Activated T-helper 1 cell treated with anti-CD3 and anti-CD28 coated beads, Interleukin-2, amount 50 U/mL, for 16 hours (primary cell): ENCODE data around the gene LRRC17.
"Not testable (repeated sequence)": the region's sequence is repeated elsewhere in the genome, so short reads cannot be mapped to it uniquely, and the experiment has no call there.

Experiments used
- DNase-seq, 2 donors: peaks; one replicate each; pipeline ENCODE4 v3.0.0-alpha.2; 2020; ENCODE audit warnings: low read depth in 1 of 2, low spot score in 1 of 2

Gene LRRC17

DNA sequence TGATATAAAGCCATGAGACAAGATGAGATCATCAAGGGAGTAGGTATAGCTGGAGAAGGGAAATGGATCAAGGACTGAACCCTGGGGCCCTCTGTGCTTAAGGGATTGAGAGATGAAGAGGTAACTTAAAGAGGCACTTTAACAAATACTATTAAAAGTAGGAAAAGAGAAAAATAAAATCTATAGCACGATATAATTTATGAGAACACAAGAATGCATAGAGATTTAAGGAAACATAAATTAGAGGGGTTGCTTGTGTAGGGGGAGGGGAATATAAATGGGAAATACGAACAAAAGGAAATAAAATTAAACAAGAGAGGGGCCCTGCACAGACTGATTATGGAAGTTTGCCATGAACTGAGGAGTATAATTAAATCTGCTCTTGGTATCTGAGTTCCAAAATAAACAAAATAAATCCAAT, 15.6 kb upstream of the LRRC17 start:
- no peak for DNase-seq

DNA sequence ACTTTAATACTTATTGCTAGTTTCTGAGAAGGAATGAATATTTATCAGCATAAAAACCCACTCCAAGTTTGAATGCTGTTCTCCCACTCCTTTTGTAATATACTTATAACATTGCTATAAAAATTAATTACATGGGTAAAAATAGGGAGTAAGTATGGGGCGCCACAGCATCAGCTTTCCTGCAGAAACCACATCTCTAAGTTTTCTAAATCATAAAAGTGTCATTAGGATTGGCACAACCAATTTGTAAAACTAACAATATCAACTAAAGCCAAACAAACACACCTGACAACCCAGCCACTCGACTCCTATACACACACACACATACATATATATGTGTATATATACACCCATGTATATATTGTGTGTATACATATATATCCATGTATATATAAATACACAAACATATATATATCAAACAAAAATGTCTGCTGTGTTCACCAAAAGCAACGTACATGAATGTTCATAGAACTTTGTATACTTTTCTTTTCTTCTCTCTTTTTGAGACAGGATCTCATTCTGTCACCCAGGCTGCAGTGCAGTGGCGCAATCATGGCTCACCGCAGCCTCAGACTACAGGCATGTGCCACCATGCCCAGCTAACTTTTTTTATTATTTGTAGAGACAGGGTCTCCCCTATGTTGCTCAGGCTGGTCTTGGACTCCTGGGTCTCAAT, 14.8 kb upstream of the LRRC17 start:
- DNase-seq = no peak

DNA sequence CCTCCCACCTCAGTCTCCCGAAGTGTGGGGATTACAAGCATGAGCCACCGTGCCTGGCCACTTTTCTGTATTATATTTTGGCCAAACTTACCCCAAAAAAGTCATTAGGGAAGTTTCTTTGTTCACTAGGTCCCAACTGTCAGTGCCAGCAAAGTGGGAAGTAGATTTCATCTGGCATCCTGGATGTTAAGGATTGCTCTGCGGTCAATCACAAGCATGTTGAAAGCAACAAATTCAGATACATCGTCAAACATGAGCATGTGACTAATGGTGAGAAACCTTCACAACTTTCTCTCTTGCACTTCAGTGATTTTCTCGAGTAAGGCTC, 14.3 kb upstream of the LRRC17 start:
- no peak for DNase-seq

DNA sequence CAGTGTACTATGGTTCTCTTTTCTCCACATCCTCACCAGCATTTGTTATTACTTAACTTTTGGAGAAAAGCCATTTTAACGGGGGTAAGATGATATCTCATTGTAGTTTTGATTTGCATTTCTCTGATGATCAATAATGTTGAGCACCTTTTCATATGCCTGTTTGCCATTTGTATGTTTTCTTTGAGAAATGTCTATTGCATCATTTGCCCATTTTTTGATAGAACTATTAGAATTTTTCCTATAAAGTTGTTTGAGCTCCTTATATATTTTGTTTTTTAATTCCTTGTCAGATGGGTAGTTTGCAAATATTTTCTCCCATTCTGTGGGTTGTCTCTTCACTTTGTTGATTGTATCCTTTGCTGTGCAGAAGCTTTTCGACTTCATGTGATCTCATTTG, 10.7 kb upstream of the LRRC17 start:
- not testable (repeated sequence) for DNase-seq

DNA sequence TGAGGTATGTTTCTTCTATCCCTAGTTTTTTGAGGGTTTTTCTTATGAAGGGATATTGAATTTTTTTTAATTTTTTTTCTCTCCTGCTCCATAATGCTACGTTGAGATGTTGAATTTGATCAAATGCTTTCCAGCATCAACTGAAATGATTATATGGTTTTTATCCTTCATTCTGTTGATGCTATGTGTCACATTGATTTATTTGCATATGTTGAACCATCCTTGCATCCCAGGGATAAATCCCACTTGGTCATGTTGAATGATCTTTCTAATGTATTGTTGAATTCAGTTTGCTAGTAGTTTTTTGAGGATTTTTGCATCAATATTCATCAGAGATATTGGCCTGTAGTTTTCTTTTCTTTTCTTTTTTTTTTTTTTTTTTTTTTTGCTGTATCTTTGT, 9.2 kb upstream of the LRRC17 start:
- not testable (repeated sequence) for DNase-seq

DNA sequence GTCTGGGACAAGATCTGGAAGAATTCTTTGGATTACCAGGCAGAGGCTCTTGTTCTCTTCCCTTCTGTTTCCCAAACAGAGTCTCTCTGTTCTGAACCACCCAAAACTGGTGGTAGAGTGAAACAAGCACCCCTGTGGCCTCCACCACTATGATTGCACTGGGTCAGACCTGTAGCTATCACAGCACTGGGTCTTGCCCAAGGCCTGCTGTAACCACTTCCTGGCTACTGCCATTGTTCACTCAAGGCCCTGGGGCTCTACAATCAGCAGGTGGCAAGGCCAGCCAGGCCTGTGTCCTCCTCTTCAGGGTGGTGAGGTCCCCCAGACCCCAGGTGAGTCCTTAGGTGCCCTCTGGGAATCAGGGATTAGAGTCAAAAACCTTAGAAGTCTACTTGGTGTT, 4.1 kb upstream of the LRRC17 start:
- no peak for DNase-seq

DNA sequence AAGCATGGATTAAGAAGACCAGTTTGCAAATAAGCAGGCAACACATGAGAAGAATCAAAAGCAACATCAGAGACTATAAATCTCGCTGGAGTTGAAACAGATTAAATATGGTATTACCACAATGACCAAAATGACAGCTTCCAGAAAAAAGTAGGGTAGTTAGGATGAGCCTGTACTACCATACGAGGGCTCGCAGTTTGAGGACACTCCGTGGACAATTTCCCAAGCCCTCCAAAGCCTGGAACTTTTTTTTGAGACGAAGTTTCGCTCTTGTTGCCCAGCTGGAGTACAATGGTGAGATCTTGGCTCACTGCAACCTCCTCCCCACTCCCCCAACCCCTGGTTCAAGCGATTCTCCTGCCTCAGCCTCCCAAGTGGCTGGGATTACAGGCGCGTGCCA, 1.0 kb downstream of the LRRC17 start:
- no peak for DNase-seq

DNA sequence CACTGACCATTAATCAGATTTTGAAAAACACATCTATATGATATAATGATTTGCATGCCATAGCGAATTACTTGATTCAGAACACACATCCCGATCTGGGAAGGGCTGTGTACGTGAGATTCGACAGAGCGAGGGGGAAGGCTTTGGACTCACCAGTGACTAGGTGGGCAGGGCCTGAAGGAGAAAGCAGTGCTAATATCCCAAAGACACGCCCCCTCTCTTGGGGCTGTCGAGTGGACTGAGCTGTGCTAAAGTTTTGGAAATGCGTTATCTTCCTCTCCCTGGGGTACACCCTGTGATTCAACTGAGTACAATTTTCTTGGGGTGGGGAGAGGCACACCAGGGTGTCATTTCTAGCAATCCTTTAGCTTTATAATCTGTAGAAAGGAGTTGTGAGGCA, 1.8 kb downstream of the LRRC17 start:
- DNase-seq = no peak

DNA sequence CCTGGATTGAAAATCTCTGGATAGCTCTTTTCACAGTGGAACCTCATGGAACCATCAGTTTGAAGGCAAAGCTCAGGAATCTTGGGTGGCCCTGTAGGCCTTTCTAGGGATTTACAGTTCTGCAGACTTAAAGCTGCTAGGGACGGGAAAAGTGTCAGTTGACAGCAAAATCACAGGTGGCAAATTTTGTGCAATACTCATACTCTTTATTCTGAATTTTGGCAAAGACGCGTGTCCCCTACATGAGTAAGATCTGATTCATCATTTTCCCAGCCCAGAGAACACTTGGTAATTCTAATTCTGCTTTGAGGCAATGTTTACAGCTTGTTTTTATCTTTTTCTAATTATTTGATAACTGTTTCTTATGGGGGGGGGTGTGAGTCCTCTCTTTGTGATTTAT, 3.6 kb downstream of the LRRC17 start:
- DNase-seq = no peak

DNA sequence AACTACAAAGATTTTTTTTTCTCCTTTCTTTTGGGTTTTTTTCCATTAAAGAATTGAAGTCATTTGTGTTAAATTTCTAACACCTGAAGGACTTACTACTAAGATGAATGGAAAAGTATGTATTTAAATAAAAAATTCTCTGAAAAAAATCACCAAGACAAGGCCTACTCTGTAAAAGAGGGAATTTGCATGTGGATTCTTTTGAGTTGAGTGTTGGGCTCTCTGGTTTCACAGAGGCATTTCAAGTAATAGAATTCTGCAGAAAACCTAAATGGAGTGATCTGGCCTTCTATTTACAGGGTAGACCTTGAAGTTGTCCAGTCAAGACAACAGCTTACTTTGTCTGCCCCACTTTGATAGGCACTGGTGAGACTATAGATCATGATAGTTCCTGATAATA, 4.1 kb downstream of the LRRC17 start:
- no peak for DNase-seq

DNA sequence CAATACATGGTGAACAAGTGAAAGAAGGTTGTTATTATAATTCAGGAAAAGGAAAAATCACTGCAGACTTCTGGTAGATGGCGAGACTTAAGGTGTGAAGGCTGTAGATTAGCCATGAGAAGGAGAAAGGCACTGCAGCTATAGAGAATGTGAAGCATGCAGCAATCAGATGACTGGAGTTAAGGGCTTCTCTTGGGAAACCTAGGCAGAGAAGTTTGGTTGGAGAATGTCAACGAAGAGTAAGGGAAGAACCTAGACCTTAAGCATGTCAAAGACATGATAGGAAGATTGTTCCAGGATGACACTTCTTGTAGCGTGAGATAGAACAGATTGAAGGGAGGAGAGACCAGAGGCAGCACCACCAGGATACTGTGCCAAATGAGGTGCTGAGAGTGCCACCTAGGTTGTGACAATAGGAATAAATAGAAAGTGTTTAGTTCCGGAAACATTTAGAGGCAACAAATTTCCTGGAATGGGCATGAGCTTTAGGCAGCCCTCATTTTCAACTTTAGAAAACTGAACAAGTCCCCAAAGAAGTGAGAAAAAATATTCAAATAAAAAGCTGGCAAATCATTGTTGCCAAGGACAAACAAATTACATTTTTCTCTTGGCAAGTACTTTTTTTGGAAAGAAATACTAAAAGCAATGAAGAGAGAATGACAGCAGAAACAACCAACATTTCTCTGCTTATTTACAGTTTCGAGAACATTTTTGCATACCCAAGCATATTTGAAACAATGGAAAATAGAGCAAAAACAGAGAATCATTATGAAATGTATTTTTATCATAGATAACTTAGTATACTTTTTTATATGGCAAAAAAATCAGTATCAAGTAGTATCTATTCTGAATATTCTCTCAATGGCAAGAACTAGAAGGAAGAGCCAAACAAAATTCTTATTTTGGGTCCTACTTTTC, 4.9 kb downstream of the LRRC17 start:
- no peak for DNase-seq

DNA sequence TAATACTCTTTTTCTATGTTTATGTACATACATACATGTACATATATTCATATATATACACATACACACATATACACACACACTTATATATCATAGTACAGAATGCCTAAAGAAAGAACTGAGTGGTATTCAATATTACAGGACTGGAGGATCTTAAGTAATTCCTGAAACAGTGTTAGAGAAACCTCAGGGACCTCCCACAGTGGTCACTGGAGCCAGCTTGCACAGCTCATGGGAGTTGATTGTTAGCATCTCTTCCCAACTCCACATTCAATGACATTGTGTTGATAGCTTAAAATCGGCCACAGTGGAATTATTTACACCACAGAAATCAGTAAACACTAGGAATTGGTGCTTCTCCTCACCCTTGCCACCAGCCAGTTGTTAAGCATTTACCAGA, 6.0 kb downstream of the LRRC17 start:
- DNase-seq = no peak

DNA sequence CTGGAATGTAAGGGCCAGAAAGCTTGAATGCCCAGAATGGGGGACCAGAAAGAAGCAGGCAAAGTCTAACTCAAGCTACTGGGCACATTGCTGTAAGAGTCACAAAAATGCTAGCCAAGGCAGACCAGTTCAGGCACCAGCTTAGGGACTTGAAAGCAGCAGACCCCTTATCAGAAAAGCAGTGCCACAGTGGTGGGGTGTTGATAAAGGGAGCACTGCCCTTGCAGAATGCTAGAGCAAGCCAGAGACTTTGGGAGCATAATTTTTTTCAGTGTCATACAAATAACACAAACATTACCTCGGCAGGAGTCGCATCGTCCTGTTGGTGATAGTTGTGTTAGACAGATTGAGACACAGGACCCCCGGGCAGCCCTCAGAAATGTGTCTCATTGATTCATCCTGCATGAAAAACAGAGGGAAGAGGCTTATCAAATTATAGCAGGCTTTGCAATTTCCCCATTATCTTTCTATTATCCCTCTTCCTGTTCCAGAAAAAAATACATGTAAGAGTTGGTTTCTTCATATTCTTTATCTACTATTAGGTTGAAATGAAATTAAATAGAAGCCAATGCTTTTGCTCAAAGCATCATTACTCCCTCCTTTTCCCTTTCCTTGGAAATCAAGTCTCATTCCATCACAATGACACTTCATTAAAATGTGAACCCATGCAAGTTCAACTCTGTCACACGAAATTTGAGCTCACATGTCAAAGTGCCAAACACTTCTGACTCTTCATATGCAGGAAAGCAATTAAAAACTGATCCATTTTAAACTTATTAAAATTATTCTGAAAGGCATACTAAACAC, 13.4 kb downstream of the LRRC17 start:
- DNase-seq = no peak

DNA sequence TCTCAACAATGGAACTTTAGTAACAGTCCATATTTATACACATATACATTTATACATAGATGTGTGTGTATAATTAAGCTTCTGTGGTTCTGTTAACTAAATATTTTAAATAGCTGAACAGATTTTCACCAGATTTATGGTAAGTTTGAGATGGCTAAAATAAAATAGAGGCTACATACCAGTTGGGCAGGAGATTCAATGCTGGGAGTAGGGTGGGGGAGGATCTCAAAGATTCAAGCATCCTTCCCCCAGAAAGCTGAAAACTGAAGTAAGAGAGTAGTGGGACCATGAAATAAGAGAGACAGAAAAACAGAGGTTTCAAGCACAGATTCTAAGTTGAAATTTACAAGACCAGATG, 14.0 kb downstream of the LRRC17 start:
- DNase-seq = no peak

DNA sequence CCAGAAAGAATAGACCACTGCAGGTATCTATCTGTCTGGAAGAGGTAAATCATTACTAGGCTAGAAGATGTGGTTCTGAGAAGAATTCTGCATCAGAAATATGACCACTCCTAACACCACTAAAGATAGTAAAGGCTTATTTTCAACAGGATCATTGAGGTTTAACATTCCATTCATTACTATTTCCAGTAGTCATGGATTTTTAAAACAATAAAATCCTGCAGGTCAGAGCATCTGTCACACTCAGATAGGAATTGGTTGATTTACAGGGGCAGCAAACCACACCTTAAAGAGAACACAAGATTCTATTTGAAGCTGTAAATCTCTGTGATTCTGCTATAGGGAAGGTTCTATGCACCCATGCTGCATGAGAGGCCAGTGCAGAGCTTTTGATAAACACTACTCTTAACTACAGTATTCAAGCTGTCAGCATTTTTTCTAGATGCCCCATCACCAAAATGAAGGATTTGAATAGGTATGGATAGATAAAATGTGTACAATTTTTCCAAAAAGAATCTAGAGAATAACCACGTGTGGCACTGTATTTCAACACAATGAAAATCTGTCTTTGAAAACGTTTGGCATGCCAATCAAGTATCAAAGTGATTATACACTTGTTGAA, 14.6 kb downstream of the LRRC17 start:
- DNase-seq = no peak

DNA sequence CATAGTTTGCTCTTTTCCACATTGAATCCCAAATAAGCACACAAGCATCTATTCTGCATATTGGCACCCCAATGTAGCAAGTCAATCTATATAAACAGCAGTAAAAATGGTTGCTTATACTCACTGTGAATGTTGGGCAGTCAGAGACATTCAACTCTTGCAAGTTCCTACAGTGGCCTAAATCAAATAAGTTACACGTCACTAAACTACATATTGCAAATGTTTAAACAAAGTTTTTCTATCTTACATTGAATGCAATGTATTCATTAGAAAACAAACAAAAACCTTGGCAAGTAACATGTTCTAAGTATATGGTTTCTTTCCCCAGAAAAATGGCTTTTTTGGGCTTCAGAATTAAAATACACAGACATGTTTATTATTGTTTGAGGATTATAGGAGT, 19.0 kb downstream of the LRRC17 start:
- no peak for DNase-seq

DNA sequence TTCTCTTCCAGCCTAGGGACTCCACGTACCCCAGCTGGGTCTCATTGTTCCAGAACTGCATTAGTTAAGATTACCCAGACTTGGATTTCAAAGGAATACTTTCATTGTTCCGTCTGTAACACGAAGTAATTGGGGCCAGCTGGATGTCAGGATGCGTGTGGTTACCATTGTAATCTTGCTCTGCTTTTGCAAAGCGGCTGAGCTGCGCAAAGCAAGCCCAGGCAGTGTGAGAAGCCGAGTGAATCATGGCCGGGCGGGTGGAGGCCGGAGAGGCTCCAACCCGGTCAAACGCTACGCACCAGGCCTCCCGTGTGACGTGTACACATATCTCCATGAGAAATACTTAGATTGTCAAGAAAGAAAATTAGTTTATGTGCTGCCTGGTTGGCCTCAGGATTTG, 21.0 kb downstream of the LRRC17 start:
- no peak for DNase-seq

DNA sequence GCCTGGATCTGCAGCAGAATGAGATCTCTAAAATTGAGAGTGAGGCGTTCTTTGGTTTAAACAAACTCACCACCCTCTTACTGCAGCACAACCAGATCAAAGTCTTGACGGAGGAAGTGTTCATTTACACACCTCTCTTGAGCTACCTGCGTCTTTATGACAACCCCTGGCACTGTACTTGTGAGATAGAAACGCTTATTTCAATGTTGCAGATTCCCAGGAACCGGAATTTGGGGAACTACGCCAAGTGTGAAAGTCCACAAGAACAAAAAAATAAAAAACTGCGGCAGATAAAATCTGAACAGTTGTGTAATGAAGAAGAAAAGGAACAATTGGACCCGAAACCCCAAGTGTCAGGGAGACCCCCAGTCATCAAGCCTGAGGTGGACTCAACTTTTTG, 21.4 kb downstream of the LRRC17 start:
- DNase-seq = no peak

DNA sequence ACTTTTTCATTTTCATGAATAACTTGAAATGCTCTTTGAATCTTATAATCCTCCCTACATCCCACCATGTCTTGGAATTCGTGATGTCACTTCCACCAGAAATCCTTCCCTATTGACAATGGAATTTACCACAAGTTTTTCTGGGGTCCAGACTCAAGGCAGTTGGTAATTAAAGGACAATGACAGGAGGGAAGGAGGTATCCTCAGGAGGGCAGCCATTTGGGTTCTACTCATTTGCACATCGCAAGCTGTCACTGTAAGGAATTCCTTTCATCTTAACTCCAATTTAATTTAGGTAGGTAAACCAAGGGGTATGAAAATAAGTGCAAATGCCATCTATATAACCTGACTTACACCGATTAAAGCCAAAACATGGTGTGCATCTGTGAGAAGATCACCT, 21.9 kb downstream of the LRRC17 start:
- DNase-seq = no peak

DNA sequence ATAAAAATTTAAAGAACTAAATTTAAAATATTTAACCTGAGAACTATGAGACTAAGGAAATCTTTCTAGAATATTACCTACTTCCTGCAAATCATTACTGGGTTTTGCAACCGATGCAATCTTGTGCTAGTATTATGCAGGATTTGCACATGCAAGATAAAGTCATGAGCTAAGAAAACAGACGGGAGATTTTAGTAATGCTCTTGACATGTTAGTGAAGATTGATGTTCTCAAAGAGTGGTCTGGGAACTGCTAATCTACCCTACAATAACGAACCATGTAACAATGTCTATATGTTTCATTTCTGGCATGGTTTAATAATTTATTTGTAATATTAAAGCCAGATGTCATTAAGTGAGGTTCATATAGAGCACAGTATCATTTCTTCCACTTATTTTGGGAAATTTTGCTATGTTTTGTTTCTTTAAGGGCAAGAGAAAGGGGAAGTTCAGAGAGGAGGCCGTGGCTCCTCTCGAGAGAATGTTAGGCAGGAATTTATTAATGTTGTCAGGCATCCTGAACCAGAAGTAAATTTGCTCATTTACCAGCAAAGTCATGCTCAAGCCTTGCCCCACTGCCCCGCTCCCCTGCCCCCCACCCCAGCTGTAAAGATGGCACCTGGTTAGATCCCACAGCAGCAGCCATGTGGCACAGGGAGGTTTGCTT, 22.8 kb downstream of the LRRC17 start:
- no peak for DNase-seq

DNA sequence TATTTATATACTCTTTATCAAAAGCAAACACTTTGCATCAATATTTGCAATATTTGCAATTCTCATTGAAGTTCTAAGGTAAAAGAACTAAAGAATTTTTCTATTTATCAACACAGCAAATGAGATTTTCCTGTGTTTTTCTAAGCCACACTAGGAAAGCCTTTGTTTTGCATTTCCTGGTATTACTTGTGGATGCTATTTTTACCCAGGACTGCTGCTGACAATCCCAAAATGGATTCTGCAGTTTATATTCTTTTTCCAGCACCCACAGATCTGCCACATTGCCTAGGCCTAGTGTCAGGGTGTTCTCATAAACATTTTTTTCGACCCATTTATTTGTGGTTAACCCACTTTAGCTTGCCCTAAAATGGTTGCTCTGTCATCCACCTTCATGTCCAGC, 25.9 kb downstream of the LRRC17 start:
- DNase-seq = no peak
